Stimulated activated CD4-positive, alpha-beta T cell treated with anti-CD3 and anti-CD28 coated beads, Interleukin-12 subunit alpha, Interleukin-12 subunit beta, amount 100 ng/mL, for 24 hours (primary cell): Measurements from ENCODE around the gene CA10.
A peak's percentile ranks its signal among the peaks of the same experiment; 100 is the strongest.

Experiments
- DNase-seq, 2 experiments: peaks; one replicate each; pipeline ENCODE4 v3.0.0-alpha.2; 2020; ENCODE audit warnings: low read depth in 2 of 2

Gene CA10

DNA sequence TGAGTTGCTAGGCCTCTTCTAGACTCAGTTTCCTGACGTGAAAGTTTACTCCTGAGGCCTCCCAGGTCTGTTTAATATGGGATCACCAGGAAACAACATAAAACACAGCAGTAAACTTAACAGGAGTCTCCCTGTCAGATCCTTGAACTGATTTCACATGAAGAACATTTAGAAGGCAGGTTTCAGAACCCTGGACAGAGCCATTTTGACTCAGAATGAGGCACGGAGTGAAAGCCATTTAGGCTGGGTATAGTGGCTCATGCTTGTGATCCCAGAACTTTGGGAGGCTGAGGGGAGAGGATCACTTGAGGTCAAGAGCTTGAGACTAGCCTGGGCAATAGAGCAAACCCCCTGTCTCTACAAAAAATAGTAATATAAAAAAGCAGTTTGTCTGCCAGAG is 289.1 kb downstream of the CA10 start:
- DNase-seq: no peak

- DNase-seq: peak in 1 of 2 experiments; percentile 8
These were observed 297.5 kb downstream of the CA10 start for GRCh38 chr17:51860954-51861561.

GRCh38 chr17:51857052-51857597 is 301.4 kb downstream of the CA10 start:
- DNase-seq: no peak

GRCh38 chr17:51855806-51856205 is 302.7 kb downstream of the CA10 start:
- DNase-seq: no peak

GRCh38 chr17:51853857-51854256 is 304.7 kb downstream of the CA10 start:
- DNase-seq: no peak

DNA sequence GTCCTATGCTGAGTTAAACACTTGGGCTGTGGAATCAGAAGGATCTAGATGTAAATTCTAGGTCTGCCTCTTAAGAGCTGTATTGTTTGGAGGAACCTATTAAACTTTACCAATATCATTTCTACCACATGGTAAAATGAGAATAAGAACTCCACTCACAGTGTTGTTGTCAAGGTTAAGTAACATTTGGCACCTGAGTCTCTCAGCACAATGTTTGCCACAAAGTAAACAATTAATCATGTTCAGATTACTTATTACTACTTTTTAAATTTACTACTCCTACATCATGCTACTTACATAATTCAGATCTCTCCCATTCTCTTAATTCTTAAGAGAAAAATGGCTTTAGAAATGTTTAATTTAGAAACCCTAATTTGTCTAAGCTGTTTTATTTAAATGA is 305.9 kb downstream of the CA10 start:
- no peak for DNase-seq

- no peak for DNase-seq
These were observed 308.3 kb downstream of the CA10 start for GRCh38 chr17:51850201-51850600.

GRCh38 chr17:51848451-51848850 is 310.1 kb downstream of the CA10 start:
- DNase-seq: no peak

DNA sequence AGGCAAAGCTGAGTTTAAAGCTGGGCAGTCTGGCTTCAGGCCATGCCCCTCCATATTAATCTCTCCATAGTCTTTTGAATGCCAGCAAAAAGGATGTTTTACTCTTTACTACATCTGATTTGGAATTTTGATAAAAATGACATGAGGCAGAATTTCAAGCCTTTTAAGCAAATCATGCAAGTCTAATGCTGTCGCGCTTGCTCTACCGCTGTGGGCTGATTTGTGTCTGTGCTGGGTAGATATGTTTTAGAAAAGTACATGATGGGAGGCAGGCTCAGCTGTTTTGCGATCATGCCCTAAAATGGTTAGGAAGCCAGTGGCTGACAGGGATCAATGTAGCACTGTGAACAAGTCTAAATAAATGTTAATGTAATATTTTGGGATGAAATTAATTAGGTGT is 311.9 kb downstream of the CA10 start:
- DNase-seq: no peak

- no peak for DNase-seq
These were observed 312.7 kb downstream of the CA10 start for GRCh38 chr17:51845776-51846175.

GRCh38 chr17:51842763-51843162 is 315.8 kb downstream of the CA10 start:
- DNase-seq: no peak

DNA sequence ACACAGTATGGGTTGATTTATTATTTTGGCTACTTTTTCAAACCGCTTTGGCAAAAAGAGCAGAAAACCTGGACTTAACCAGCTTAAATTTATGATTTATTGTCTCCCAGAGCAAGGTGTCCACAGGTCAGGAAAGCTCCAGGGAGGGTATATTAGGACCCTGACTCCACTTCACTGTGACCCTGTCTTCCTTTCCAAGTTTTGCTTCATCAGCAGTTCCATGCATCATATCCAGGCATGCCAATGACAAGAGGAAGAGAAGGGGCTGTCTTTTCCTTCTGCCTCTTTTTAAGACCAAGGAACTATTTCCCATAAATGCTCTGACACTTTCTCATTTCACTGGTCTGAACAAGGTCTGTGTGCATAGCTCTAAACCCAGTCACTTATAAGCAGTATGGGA is 316.8 kb downstream of the CA10 start:
- DNase-seq: no peak

DNA sequence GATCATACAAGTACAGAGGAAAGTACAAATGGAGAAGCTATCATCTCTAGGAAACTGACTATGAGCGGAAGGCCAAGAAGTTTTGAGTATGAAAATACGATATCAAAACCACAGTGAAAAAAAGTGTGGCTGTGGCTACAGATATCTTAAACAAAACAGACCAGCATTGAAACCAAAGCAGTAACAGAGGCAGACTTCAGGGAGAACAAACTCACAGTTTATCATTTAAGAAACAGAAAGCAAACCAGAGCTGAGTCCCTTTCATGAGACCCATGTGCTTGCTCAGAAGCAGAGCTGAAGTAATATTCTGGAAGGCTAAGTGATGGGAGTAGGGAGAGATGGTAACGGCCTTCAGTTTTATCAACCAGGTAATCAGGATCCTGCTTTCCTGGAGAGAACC is 317.8 kb downstream of the CA10 start:
- DNase-seq: no peak

GRCh38 chr17:51833620-51834019 is 324.9 kb downstream of the CA10 start:
- DNase-seq: no peak

DNA sequence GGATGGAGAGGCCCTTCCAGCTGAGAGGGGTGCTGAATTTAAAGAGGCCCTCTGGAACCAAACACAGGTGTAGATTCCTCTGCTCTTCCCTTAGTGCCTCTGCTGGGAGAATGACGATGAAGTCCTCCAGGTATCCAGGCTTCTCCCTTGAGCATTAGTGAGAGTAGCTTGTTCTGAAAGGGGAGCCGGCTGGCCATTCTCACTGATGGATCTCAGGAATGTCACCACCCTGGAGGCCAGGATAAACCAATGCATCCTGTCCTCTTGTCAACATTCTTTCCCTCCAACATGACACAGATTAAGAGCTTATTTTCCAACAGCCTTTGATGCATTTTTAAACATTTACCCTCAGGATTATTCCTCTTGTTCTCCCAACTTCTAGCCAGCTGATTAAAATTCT is 325.5 kb downstream of the CA10 start:
- no peak for DNase-seq

GRCh38 chr17:51830886-51831285 is 327.6 kb downstream of the CA10 start:
- DNase-seq: no peak

DNA sequence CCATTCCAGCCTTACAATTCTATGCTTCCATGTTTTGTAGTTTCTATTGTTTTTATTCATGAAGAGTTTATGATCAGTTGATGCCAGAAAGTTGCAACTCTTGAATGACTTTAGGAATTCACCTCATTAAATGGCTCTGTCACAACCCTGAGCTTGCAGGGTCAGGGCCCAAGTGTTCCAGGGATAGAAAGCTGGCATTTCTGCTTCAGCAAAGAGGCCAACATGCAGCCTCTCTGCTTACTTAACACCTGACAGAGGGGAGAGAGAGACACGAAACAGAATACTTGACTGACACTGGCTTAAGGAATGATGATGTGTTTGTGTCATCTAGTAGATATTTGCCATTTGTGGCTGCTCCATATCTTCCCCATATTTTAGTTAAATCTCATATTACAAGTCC is 328.1 kb downstream of the CA10 start:
- DNase-seq: no peak

- no peak for DNase-seq
These were observed 329.6 kb downstream of the CA10 start for GRCh38 chr17:51828901-51829300.

DNA sequence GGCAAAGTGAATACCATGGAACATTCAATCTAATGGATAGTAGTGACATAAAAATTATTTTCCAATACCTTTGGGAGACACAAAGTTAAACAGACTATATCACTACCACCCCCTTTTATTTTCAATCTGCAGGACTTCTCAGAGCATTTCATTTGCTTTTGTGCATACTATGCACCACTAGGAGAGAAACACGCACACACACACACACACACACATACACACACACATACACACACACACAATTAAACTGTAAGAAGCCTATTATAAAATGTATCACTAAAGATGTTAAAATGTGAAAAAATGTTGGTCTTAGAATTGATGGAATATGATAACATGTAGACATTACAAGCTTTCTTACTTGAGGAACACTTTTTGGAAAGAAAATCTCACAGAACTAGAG is 331.4 kb downstream of the CA10 start:
- no peak for DNase-seq

- no peak for DNase-seq
These were observed 337.7 kb downstream of the CA10 start for GRCh38 chr17:51820766-51821165.

- DNase-seq: no peak
These were observed 338.3 kb downstream of the CA10 start for GRCh38 chr17:51820252-51820651.

DNA sequence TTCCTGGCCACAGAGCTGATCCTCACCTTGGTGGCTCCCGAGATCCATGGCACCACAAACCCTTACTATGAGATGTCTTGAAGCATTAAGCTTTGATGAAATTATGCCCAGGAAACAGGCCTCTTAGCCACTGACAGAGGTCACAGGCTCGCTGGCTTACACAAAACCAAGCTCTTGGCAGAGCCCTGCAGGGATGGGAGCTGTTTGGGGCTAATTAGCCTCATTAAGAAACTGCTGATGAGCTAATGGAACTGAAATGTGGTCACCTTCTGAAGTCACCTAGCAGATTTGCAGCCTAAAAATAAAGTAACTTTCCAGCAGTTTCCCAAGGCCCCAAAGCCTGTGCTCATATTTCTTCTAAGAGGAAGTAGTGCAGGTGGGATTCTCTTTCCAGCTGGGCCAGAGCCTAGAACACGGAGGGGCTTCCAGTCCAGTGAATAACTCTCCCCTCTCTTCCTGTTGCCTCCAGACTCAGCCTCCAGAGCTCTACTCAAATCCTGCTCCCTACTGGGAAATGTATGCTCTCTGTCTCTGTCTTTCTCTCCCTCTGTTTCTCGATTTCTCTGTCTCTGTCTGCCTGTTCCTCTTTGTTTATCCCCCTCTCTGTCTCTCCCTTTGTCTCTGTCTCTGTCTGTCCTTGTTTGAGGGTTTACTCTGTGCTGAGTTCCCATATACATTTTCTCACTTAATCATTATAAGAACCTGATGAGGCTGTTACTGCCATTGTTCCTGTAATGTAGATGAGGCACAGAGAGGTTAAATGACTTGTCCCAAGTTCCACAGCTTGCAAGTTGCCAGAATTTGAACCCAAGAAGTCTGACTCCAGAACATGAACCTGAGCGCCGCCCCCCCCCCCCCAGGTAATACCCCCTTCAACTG is 338.9 kb downstream of the CA10 start:
- DNase-seq: no peak

GRCh38 chr17:51818777-51819176 is 339.7 kb downstream of the CA10 start:
- no peak for DNase-seq
